Measurements from ENCODE around the gene ACBD4. TPM values are rescaled to one million over a fixed set of nuclear protein-coding genes. Genes with fewer than 3 reads are reported as not detected.

The ACBD4 gene
- total RNA-seq, 1 experiment from 2014 or later, result 6.1 TPM

GRCh38 chr17:45130681-45131615 is 4.5 kb upstream of the ACBD4 start:
- in situ Hi-C loops (cut with HindIII; ENCODE audit: low sequenced_read_pairs), result no loop called here
- no peak for DNase-seq (ENCODE audit: low spot score)

GRCh38 chr17:45131616-45132319 is 3.7 kb upstream of the ACBD4 start:
- peak; percentile 27 for DNase-seq (ENCODE audit: low spot score)
- in situ Hi-C loops (cut with HindIII; ENCODE audit: low sequenced_read_pairs), result no loop called here

- DNase-seq (ENCODE audit: low spot score), result no peak
- in situ Hi-C loops (cut with HindIII; ENCODE audit: low sequenced_read_pairs), result no loop called here
Observed at GRCh38 chr17:45132320-45132571, 3.2 kb upstream of the ACBD4 start, which contains the start of gene PLCD3. Gene PLCD3, minus strand, starts transcription at chr17:45132515. Its CDS starts 105 bp downstream, at chr17:45132410.

- in situ Hi-C loops (cut with HindIII; ENCODE audit: low sequenced_read_pairs), result no loop called here
- peak; percentile 84 for DNase-seq (ENCODE audit: low spot score)
Observed at GRCh38 chr17:45132572-45133463, 2.7 kb upstream of the ACBD4 start.

- in situ Hi-C loops (cut with HindIII; ENCODE audit: low sequenced_read_pairs), result no loop called here
Observed at GRCh38 chr17:45135978-45136791, 698 bp downstream of the ACBD4 start.

GRCh38 chr17:45136846-45137560 is 1.5 kb downstream of the ACBD4 start:
- no peak for DNase-seq (ENCODE audit: low spot score)
- in situ Hi-C loops (cut with HindIII; ENCODE audit: low sequenced_read_pairs), result no loop called here

More at GRCh38 chr17:45135978-45136791, 698 bp downstream of the ACBD4 start:
- no peak for DNase-seq (ENCODE audit: low spot score)

- in situ Hi-C loops (cut with HindIII; ENCODE audit: low sequenced_read_pairs), result no loop called here
Observed at GRCh38 chr17:45137561-45138305, 2.2 kb downstream of the ACBD4 start.

GRCh38 chr17:45138911-45139532 is 3.5 kb downstream of the ACBD4 start:
- no peak for DNase-seq (ENCODE audit: low spot score)
- in situ Hi-C loops (cut with HindIII; ENCODE audit: low sequenced_read_pairs), result no loop called here

More at GRCh38 chr17:45137561-45138305, 2.2 kb downstream of the ACBD4 start:
- no peak for DNase-seq (ENCODE audit: low spot score)

- DNase-seq (ENCODE audit: low spot score), result no peak
- in situ Hi-C loops (cut with HindIII; ENCODE audit: low sequenced_read_pairs), result no loop called here
Observed at GRCh38 chr17:45139533-45139920, 4.0 kb downstream of the ACBD4 start.

GRCh38 chr17:45143094-45143670 is 7.7 kb downstream of the ACBD4 start:
- DNase-seq (ENCODE audit: low spot score), result no peak
- in situ Hi-C loops (cut with HindIII; ENCODE audit: low sequenced_read_pairs), result no loop called here

- in situ Hi-C loops (cut with HindIII; ENCODE audit: low sequenced_read_pairs), result no loop called here
- DNase-seq (ENCODE audit: low spot score), result peak; percentile 70
Observed at GRCh38 chr17:45143767-45144198, 8.3 kb downstream of the ACBD4 start.

- DNase-seq (ENCODE audit: low spot score), result peak; percentile 50
- in situ Hi-C loops (cut with HindIII; ENCODE audit: low sequenced_read_pairs), result no loop called here
Observed at GRCh38 chr17:45144199-45145034, 8.9 kb downstream of the ACBD4 start.

GRCh38 chr17:45145035-45145389 is 9.5 kb downstream of the ACBD4 start:
- DNase-seq (ENCODE audit: low spot score), result no peak
- in situ Hi-C loops (cut with HindIII; ENCODE audit: low sequenced_read_pairs), result no loop called here

GRCh38 chr17:45146166-45146565 is 10.7 kb downstream of the ACBD4 start:
- no peak for DNase-seq (ENCODE audit: low spot score)
- in situ Hi-C loops (cut with HindIII; ENCODE audit: low sequenced_read_pairs), result no loop called here

- no peak for DNase-seq (ENCODE audit: low spot score)
- in situ Hi-C loops (cut with HindIII; ENCODE audit: low sequenced_read_pairs), result no loop called here
Observed at GRCh38 chr17:45146592-45146889, 11.1 kb downstream of the ACBD4 start.

Measured in G401 (cell line).